H7 (cell line): ENCODE measurements around the gene KITLG. TPM values are rescaled to one million over a fixed set of nuclear protein-coding genes. Genes with fewer than 3 reads are reported as not detected.

Experiments
- DNase-seq: peaks from one replicate; pipeline ENCODE4 v3.0.0; 2012
- H3K27me3 ChIP-seq: 2 replicates; pipeline ENCODE4 v1.6.0; 2011; ENCODE audit warnings: mild to moderate bottlenecking, low read length; ENCODE audit not compliant: control insufficient read depth, insufficient read depth
- H3K36me3 ChIP-seq: replicated peaks from 2 replicates; pipeline ENCODE4 v1.5.1; 2011; ENCODE audit warnings: low read length; ENCODE audit not compliant: control insufficient read depth, insufficient read depth
- H3K4me3 ChIP-seq: 2 replicates; pipeline ENCODE4 v1.5.1; 2011; ENCODE audit warnings: low read depth, mild to moderate bottlenecking, control low read depth, low read length, moderate library complexity; ENCODE audit not compliant: insufficient read depth
- total RNA-seq: library from RNA; depleted of rRNA; stranded (reverse); fragments of >200 nt; shearing (Covaris generic); gene quantifications from 2 replicates; pipeline ENCODE4 v1.2.3, GENCODE V29; 2014

The KITLG gene
- total RNA-seq, 1 experiment from 2014 or later = 5.8 TPM

DNA sequence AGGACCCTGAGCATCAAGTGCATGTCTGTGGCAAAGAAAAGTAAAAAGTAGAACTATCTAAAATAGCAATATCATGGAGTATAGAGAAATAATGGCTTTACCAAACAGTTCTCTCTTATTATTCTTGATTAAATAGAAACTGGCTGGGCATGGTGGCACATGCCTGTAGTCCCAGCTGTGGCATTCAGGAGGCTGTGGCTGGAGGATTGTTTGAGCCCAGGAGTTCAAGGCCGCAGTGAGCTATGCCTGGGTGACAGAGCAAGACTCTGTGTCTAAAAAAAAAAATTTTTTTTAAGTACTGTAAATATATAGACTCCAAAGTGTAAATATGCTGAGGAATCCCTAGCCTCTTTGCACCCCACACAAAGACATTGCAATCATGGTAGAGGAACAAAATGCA, 121.9 kb downstream of the KITLG start:
- Histone ChIP-seq H3K36me3 (no peaks in the 10 kb centered on the region), H3K27me3 (no peaks in the 10 kb centered on the region)
- no peak for DNase-seq

DNA sequence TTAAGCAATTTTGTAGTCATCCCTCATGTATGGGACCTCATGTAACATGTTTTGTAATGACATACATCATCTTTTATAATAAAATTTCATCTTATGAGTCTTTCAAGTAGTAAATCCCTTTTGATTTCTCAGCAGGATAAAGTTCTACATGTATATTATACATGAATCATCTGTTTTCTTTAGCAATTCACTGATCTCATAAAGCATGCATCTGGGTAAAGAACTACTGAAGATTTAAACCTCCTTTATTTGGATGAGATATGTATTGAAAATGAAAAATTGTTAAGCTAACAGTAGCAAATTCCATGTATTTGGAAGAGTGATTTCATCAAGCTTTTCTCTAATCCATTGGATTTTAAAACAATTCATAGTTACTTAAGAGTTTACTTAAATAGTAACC, 126.9 kb downstream of the KITLG start:
- DNase-seq = no peak
- no peak overlapping the region for H3K4me3 ChIP-seq
- H3K36me3 ChIP-seq = no peaks in the 10 kb centered on the region
- H3K27me3 ChIP-seq = no peaks in the 10 kb centered on the region

More for the DNA sequence above, 121.9 kb downstream of the KITLG start:
- H3K4me3 ChIP-seq = no peak overlapping the region

GRCh38 chr12:88451205-88451604, 129.1 kb downstream of the KITLG start:
- H3K27me3 ChIP-seq = no peaks in the 10 kb centered on the region
- DNase-seq = no peak
- no peak overlapping the region for H3K4me3 ChIP-seq
- H3K36me3 ChIP-seq = no peaks in the 10 kb centered on the region

- Histone ChIP-seq H3K4me3 (no peak overlapping the region), H3K36me3 (no peaks in the 10 kb centered on the region), H3K27me3 (no peaks in the 10 kb centered on the region)
- DNase-seq = no peak
Measured at GRCh38 chr12:88450136-88450535, 130.1 kb downstream of the KITLG start.

GRCh38 chr12:88448337-88448915, 131.8 kb downstream of the KITLG start:
- H3K36me3 ChIP-seq = no peaks in the 10 kb centered on the region
- DNase-seq = no peak

GRCh38 chr12:88445705-88446394, 134.4 kb downstream of the KITLG start:
- H3K27me3 ChIP-seq = no peaks in the 10 kb centered on the region
- no peak overlapping the region for H3K4me3 ChIP-seq
- no peak for DNase-seq
- no peaks in the 10 kb centered on the region for H3K36me3 ChIP-seq

More at GRCh38 chr12:88448337-88448915, 131.8 kb downstream of the KITLG start:
- H3K27me3 ChIP-seq = no peaks in the 10 kb centered on the region
- no peak overlapping the region for H3K4me3 ChIP-seq

DNA sequence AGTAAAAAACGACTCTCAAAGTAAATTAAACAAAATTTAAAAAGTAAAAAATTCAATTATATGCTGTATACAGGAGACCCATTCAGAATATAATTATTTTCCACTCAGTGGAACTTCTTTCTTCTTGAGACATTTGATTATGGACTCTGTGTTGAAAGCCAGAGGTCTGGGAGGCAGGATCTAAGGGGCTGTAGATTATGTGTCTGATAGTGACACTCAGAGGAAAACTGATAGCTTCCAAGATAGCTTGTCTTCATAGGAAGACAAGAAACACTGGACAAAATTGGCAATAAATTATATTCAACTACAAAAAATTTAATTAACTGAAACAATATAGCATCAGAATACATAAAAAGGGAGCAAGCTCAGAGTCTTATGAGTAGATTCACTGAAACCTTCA, 135.8 kb downstream of the KITLG start:
- H3K27me3 ChIP-seq = no peaks in the 10 kb centered on the region
- no peak for DNase-seq
- H3K36me3 ChIP-seq = no peaks in the 10 kb centered on the region
- H3K4me3 ChIP-seq = no peak overlapping the region
